ENCODE data around the gene SPEM2. TPM values are rescaled to one million over a fixed set of nuclear protein-coding genes. Genes with fewer than 3 reads are reported as not detected.

Gene SPEM2
- total RNA-seq, 1 donor from 2014 or later, result not detected

- Mint-ChIP-seq H3K4me1 (ENCODE audit: low read depth, unreplicated experiment) (peaks cover 17% of the 10 kb centered on the region), H3K9me3 (ENCODE audit: unreplicated experiment) (peaks cover 15% of the 10 kb centered on the region), H3K27me3 (ENCODE audit: unreplicated experiment) (peaks cover 28% of the 10 kb centered on the region), H3K4me3 (ENCODE audit: unreplicated experiment) (peak overlapping the region; percentile 92), H3K27ac (ENCODE audit: unreplicated experiment) (peak overlapping the region; percentile 73), H3K36me3 (ENCODE audit: unreplicated experiment) (no peaks in the 10 kb centered on the region)
- TF ChIP-seq CTCF (IDR thresholded peaks at IDR 0.05; ENCODE audit: partially characterized antibody, unreplicated experiment), result no peak
- peak; percentile 56 for DNase-seq
These were observed 15.4 kb downstream of the SPEM2 start for GRCh38 chr17:7440834-7441195.

GRCh38 chr17:7441266-7441665 lies 15.8 kb downstream of the SPEM2 start:
- Mint-ChIP-seq H3K4me1 (ENCODE audit: low read depth, unreplicated experiment) (peaks cover 14% of the 10 kb centered on the region), H3K9me3 (ENCODE audit: unreplicated experiment) (peaks cover 19% of the 10 kb centered on the region), H3K36me3 (ENCODE audit: unreplicated experiment) (no peaks in the 10 kb centered on the region), H3K27ac (ENCODE audit: unreplicated experiment) (peak overlapping the region; percentile 59), H3K4me3 (ENCODE audit: unreplicated experiment) (peak overlapping the region; percentile 92), H3K27me3 (ENCODE audit: unreplicated experiment) (peaks cover 31% of the 10 kb centered on the region)
- no peak for TF ChIP-seq CTCF (IDR thresholded peaks at IDR 0.05; ENCODE audit: partially characterized antibody, unreplicated experiment)
- DNase-seq, result no peak

GRCh38 chr17:7442142-7442541 lies 16.7 kb downstream of the SPEM2 start:
- no peaks in the 10 kb centered on the region for H3K36me3 Mint-ChIP-seq (ENCODE audit: unreplicated experiment)
- peaks cover 21% of the 10 kb centered on the region for H3K9me3 Mint-ChIP-seq (ENCODE audit: unreplicated experiment)
- H3K27ac Mint-ChIP-seq (ENCODE audit: unreplicated experiment), result no peak overlapping the region
- H3K4me3 Mint-ChIP-seq (ENCODE audit: unreplicated experiment), result no peak overlapping the region
- H3K4me1 Mint-ChIP-seq (ENCODE audit: low read depth, unreplicated experiment), result peaks cover 13% of the 10 kb centered on the region
- H3K27me3 Mint-ChIP-seq (ENCODE audit: unreplicated experiment), result peaks cover 30% of the 10 kb centered on the region
- TF ChIP-seq CTCF (IDR thresholded peaks at IDR 0.05; ENCODE audit: partially characterized antibody, unreplicated experiment), result no peak
- DNase-seq, result no peak

- no peak for TF ChIP-seq CTCF (IDR thresholded peaks at IDR 0.05; ENCODE audit: partially characterized antibody, unreplicated experiment)
- Mint-ChIP-seq H3K27ac (ENCODE audit: unreplicated experiment) (no peak overlapping the region), H3K27me3 (ENCODE audit: unreplicated experiment) (peaks cover 25% of the 10 kb centered on the region), H3K4me3 (ENCODE audit: unreplicated experiment) (no peak overlapping the region), H3K36me3 (ENCODE audit: unreplicated experiment) (peaks cover 4% of the 10 kb centered on the region), H3K4me1 (ENCODE audit: low read depth, unreplicated experiment) (peaks cover 5% of the 10 kb centered on the region), H3K9me3 (ENCODE audit: unreplicated experiment) (peaks cover 17% of the 10 kb centered on the region)
- no peak for DNase-seq
These were observed 18.4 kb downstream of the SPEM2 start for GRCh38 chr17:7443499-7444485.
